Breast epithelium (tissue), 4 donors: ENCODE data around the gene MARS1. TPM values are rescaled to one million over a fixed set of nuclear protein-coding genes. Genes with fewer than 3 reads are reported as not detected.
"Not testable (repeated sequence)": the region's sequence is repeated elsewhere in the genome, so short reads cannot be mapped to it uniquely, and the experiment has no call there.

Source experiments
- DNase-seq, 2 donors: peaks; one replicate each; pipeline ENCODE4 v3.0.0-alpha.2; 2019; ENCODE audit warnings: low spot score in 2 of 2
- H3K27ac ChIP-seq, 2 donors: fragments of 200-600 bp; sonication (generic) in 1 of 2; one replicate each; pipeline ENCODE4 v1.5.1; 2016 to 2019; ENCODE audit warnings: mild to moderate bottlenecking in 1 of 2
- H3K27me3 ChIP-seq, 2 donors: fragments of 200-600 bp; sonication (generic) in 1 of 2; one replicate each; pipeline versions ENCODE4 v1.5.1 to v1.6.0; 2017 to 2019; ENCODE audit warnings: control low read depth in 1 of 2, mild to moderate bottlenecking in 1 of 2
- H3K36me3 ChIP-seq: fragments of 200-600 bp; one replicate; pipeline ENCODE4 v1.5.1; 2019
- H3K4me1 ChIP-seq, 2 donors: fragments of 200-600 bp; sonication (generic); one replicate each; pipeline ENCODE4 v1.5.1; 2016 to 2019; ENCODE audit warnings: control low read depth in 1 of 2
- H3K4me3 ChIP-seq, 3 donors: fragments of 200-600 bp; sonication (generic); 1 replicate in 2 of 3; 2 replicates in 1 of 3; pipeline ENCODE4 v1.5.1; 2016 to 2019; ENCODE audit warnings: mild to moderate bottlenecking in 3 of 3, moderate library complexity in 2 of 3
- H3K9me3 ChIP-seq, 2 donors: fragments of 200-600 bp; sonication (generic) in 1 of 2; one replicate each; pipeline ENCODE4 v1.5.1; 2016 to 2019; ENCODE audit warnings: control low read depth in 1 of 2
- CTCF ChIP-seq, 3 donors: fragments of 450-650 bp; IDR thresholded peaks; one replicate each; pipeline ENCODE4 v1.5.1; 2016 to 2017; ENCODE audit warnings: antibody characterized with exemption in 3 of 3, mild to moderate bottlenecking in 3 of 3, moderate library complexity in 3 of 3
- POLR2A ChIP-seq: fragments of 450-650 bp; IDR thresholded peaks from one replicate; pipeline ENCODE4 v1.6.1; 2016; ENCODE audit warnings: antibody characterized with exemption, mild to moderate bottlenecking, moderate library complexity
- POLR2AphosphoS5 ChIP-seq, 3 donors: sonication (generic); formaldehyde crosslinking; IDR thresholded peaks; one replicate each; pipeline ENCODE4 v1.6.1; 2017; ENCODE audit warnings: antibody characterized with exemption in 3 of 3
- intact Hi-C: fragments of 100-400 bp; cut with DNase I; formaldehyde crosslinking; loops from one replicate; pipeline ENCODE4 v1.15.1; 2023; ENCODE audit warnings: low total_unique reads
- total RNA-seq, 3 donors: library from RNA; depleted of rRNA; stranded (reverse); fragments of >200 nt; gene quantifications; one replicate each; pipeline ENCODE4 v1.1.0, GENCODE V29; 2016

The MARS1 gene
- total RNA-seq, 3 donors from 2014 or later: 39.2 to 65.9 (median 60.2) TPM

DNA sequence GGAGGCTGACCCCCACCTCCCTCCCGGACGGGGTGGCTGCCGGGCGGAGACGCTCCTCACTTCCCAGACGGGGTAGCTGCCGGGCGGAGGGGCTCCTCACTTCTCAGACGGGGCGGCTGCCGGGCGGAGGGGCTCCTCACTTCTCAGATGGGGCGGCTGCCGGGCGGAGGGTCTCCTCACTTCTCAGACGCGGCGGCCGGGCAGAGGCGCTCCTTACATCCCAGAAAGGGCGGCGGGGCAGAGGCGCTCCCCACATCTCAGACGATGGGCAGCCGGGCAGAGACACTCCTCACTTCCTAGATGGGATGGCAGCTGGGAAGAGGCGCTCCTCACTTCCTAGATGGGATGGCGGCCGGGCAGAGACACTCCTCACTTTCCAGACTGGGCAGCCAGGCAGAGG is 19.9 kb downstream of the MARS1 start:
- DNase-seq, H3K4me1 ChIP-seq, H3K9me3 ChIP-seq, H3K36me3 ChIP-seq, H3K4me3 ChIP-seq, H3K27ac ChIP-seq, H3K27me3 ChIP-seq, intact Hi-C loops: not testable (repeated sequence)

GRCh38 chr12:57511161-57511560 is 23.3 kb downstream of the MARS1 start:
- TF ChIP-seq POLR2A (no peak), POLR2AphosphoS5 (IDR thresholded peaks at IDR 0.05) (no peak)
- H3K4me1 ChIP-seq: no peaks in the 10 kb centered on the region
- peaks cover 6% of the 10 kb centered on the region for H3K36me3 ChIP-seq
- H3K9me3 ChIP-seq: no peaks in the 10 kb centered on the region
- no peak overlapping the region for H3K27ac ChIP-seq
- DNase-seq: no peak
- H3K4me3 ChIP-seq: no peak overlapping the region
- intact Hi-C loops: no loop called here
- no peaks in the 10 kb centered on the region for H3K27me3 ChIP-seq

- Histone ChIP-seq H3K27ac (no peak overlapping the region), H3K36me3 (peaks cover 6% of the 10 kb centered on the region), H3K27me3 (no peaks in the 10 kb centered on the region), H3K4me3 (no peak overlapping the region), H3K4me1 (no peaks in the 10 kb centered on the region), H3K9me3 (no peaks in the 10 kb centered on the region)
- DNase-seq: no peak
- TF ChIP-seq CTCF (IDR thresholded peaks at IDR 0.05): no peak
- no peak for TF ChIP-seq POLR2AphosphoS5 (IDR thresholded peaks at IDR 0.05)
- no peak for TF ChIP-seq POLR2A
- intact Hi-C loops: no loop called here
These were observed 23.9 kb downstream of the MARS1 start for GRCh38 chr12:57511588-57512325.

- H3K4me1 ChIP-seq: no peaks in the 10 kb centered on the region
- no peak overlapping the region for H3K4me3 ChIP-seq
- DNase-seq: no peak
- intact Hi-C loops: no loop called here
- no peaks in the 10 kb centered on the region for H3K9me3 ChIP-seq
- H3K27me3 ChIP-seq: no peaks in the 10 kb centered on the region
- H3K36me3 ChIP-seq: peaks cover 6% of the 10 kb centered on the region
- H3K27ac ChIP-seq: no peak overlapping the region
- TF ChIP-seq POLR2AphosphoS5 (IDR thresholded peaks at IDR 0.05) (no peak), CTCF (IDR thresholded peaks at IDR 0.05) (no peak), POLR2A (no peak)
These were observed 24.8 kb downstream of the MARS1 start for GRCh38 chr12:57512665-57513064.

GRCh38 chr12:57513266-57513665 is 25.4 kb downstream of the MARS1 start:
- Histone ChIP-seq H3K27ac (no peak overlapping the region), H3K4me3 (no peak overlapping the region), H3K27me3 (no peaks in the 10 kb centered on the region), H3K9me3 (no peaks in the 10 kb centered on the region), H3K36me3 (peaks cover 6% of the 10 kb centered on the region), H3K4me1 (peaks cover 0 to 3% of the 10 kb centered on the region in 2 donors)
- DNase-seq: no peak
- intact Hi-C loops: no loop called here
- TF ChIP-seq CTCF (IDR thresholded peaks at IDR 0.05) (no peak), POLR2A (no peak), POLR2AphosphoS5 (IDR thresholded peaks at IDR 0.05) (no peak)

GRCh38 chr12:57513677-57514076 is 25.8 kb downstream of the MARS1 start:
- H3K4me3 ChIP-seq, H3K4me1 ChIP-seq, H3K36me3 ChIP-seq, H3K9me3 ChIP-seq, H3K27ac ChIP-seq, intact Hi-C loops, H3K27me3 ChIP-seq, DNase-seq: not testable (repeated sequence)

DNA sequence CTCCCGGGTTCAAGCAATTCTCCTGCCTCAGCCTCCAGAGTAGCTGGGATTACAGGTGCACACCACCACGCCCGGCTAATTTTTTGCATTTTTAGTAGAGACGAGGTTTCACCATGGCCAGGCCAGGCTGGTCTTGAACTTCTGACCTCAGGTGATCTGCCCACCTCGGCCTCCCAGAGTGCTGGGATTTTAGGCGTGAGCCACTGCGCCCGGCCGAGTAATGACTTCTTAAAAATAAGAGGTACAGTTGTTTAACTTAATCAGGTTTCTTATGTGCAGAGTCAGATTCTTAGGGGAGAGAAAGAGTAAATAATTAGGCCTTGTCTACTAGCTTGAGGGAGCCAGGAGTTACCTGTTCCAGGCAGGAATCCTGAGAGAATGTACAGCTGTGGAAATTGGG is 26.4 kb downstream of the MARS1 start:
- not testable (repeated sequence) for H3K27me3 ChIP-seq

More for the DNA sequence above, 26.4 kb downstream of the MARS1 start:
- H3K4me1 ChIP-seq: peaks cover 5 to 11% of the 10 kb centered on the region in 2 donors
- peak overlapping the region in 1 of 2 donors; percentile 20 for H3K27ac ChIP-seq
- H3K36me3 ChIP-seq, DNase-seq, H3K9me3 ChIP-seq, H3K4me3 ChIP-seq, intact Hi-C loops: not testable (repeated sequence)
